ENCODE data around the gene PAK1.

DNA sequence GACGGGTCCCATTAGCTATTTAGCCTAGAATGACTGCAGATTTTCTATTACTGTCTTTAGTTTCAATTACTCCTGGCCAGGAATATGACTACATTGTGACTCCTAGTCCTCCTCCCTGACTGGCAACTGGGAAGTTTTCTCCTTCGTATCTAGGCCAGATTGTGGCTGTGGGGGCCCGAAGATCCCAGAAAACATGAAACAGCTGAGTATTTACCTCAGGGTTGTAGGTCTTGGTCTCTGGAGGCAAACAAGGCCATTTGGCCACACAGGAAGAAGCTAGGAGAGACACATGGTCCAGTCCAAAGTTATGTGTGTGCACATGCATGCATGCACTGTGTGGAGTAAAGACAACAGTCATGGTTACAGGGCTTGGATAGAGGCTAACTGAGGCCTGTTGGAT lies 162.2 kb downstream of the PAK1 start:
- TF ChIP-seq, protein P1, sequence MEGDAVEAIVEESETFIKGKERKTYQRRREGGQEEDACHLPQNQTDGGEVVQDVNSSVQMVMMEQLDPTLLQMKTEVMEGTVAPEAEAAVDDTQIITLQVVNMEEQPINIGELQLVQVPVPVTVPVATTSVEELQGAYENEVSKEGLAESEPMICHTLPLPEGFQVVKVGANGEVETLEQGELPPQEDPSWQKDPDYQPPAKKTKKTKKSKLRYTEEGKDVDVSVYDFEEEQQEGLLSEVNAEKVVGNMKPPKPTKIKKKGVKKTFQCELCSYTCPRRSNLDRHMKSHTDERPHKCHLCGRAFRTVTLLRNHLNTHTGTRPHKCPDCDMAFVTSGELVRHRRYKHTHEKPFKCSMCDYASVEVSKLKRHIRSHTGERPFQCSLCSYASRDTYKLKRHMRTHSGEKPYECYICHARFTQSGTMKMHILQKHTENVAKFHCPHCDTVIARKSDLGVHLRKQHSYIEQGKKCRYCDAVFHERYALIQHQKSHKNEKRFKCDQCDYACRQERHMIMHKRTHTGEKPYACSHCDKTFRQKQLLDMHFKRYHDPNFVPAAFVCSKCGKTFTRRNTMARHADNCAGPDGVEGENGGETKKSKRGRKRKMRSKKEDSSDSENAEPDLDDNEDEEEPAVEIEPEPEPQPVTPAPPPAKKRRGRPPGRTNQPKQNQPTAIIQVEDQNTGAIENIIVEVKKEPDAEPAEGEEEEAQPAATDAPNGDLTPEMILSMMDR (IDR thresholded peaks at IDR 0.05; ENCODE audit: control extremely low read depth in 1 of 3, insufficient read depth in 1 of 3, low read depth in 1 of 3, low read length in 3 of 3): no peak
- TF ChIP-seq POLR2A (IDR thresholded peaks at IDR 0.05; ENCODE audit: control extremely low read depth in 1 of 2, low read depth in 2 of 2, low read length in 2 of 2) (no peak), TCF12 (IDR thresholded peaks at IDR 0.05; ENCODE audit: low read depth, low read length) (no peak), FOSL1 (IDR thresholded peaks at IDR 0.05; ENCODE audit: insufficient read depth, low read depth, low read length) (no peak), CHD2 (IDR thresholded peaks at IDR 0.05; ENCODE audit: low read length) (no peak), POLR2AphosphoS5 (IDR thresholded peaks at IDR 0.05; ENCODE audit: low read depth, low read length) (no peak), EP300 (IDR thresholded peaks at IDR 0.05; ENCODE audit: borderline replicate concordance in 1 of 2, low read depth in 2 of 2, low read length in 2 of 2) (no peak), SP1 (IDR thresholded peaks at IDR 0.05; ENCODE audit: low read depth, low read length) (no peak), HDAC2 (IDR thresholded peaks at IDR 0.05; ENCODE audit: borderline replicate concordance in 1 of 2, low read depth in 2 of 2, low read length in 2 of 2) (no peak)
